Activated CD4-positive, alpha-beta memory T cell treated with anti-CD3 and anti-CD28 coated beads for 36 hours (primary cell): ENCODE data around the gene PHPT1. TPM values are rescaled to one million over a fixed set of nuclear protein-coding genes. Genes with fewer than 3 reads are reported as not detected.
"Not testable (repeated sequence)": the region's sequence is repeated elsewhere in the genome, so short reads cannot be mapped to it uniquely, and the experiment has no call there.

Experiments
- CTCF ChIA-PET: fragments of 350-600 bp; sonication (Branson Sonifier 250); formaldehyde crosslinking; loops from one replicate; lab custom pipeline; 2021; ENCODE audit warnings: antibody characterized with exemption, inconsistent platforms; lab: Charles Lee
- POLR2A ChIA-PET: fragments of 350-600 bp; sonication (Branson Sonifier 250); formaldehyde crosslinking; loops from one replicate; lab custom pipeline; 2021; ENCODE audit warnings: antibody characterized with exemption; lab: Charles Lee
- DNase-seq: peaks from one replicate; pipeline ENCODE4 v3.0.0-alpha.2; 2020
- H3K27ac Mint-ChIP-seq: one replicate; pipeline ENCODE4 v1.8.0; 2021; ENCODE audit warnings: mixed read lengths
- H3K27me3 Mint-ChIP-seq: one replicate; pipeline ENCODE4 v1.8.0; 2021; ENCODE audit warnings: mixed read lengths
- H3K36me3 Mint-ChIP-seq: one replicate; pipeline ENCODE4 v1.8.0; 2021; ENCODE audit warnings: mixed read lengths
- H3K4me1 Mint-ChIP-seq: one replicate; pipeline ENCODE4 v1.8.0; 2021; ENCODE audit warnings: low read depth, mixed read lengths
- H3K4me3 Mint-ChIP-seq: one replicate; pipeline ENCODE4 v1.8.0; 2021; ENCODE audit warnings: mild to moderate bottlenecking, mixed read lengths
- H3K9me3 Mint-ChIP-seq: one replicate; pipeline ENCODE4 v1.8.0; 2021; ENCODE audit warnings: mixed read lengths
- intact Hi-C: fragments of 100-400 bp; cut with micrococcal nuclease; formaldehyde crosslinking; loops from one replicate; pipeline ENCODE4 v1.15.1; 2023
- total RNA-seq, 2 experiments: library from RNA; stranded (reverse); gene quantifications; one replicate each; pipeline ENCODE4 v1.2.3, GENCODE V29; 2021

Gene PHPT1
- total RNA-seq, 2 experiments from 2014 or later = 92.2 to 95.5 TPM

- DNase-seq = no peak
- ChIA-PET CTCF (interaction anchor here (1.1 kb wide), 1 partner anchor 17 kb away, joined by 3 read pairs; no protein-coding TSS in a partner anchor), POLR2A (interaction anchor here (0.8 to 1.1 kb wide), 2 partner anchors 9 to 26 kb away, joined by 3 read pairs; partner anchors contain the start of gene MAMDC4)
- intact Hi-C loops = no loop called here
- Mint-ChIP-seq H3K4me3 (no peak overlapping the region), H3K27me3 (no peaks in the 10 kb centered on the region), H3K4me1 (peaks cover 15% of the 10 kb centered on the region), H3K36me3 (peaks cover 10% of the 10 kb centered on the region), H3K27ac (no peak overlapping the region), H3K9me3 (no peaks in the 10 kb centered on the region)
Observed at GRCh38 chr9:136860933-136861873, 12.0 kb downstream of the PHPT1 start.

DNA sequence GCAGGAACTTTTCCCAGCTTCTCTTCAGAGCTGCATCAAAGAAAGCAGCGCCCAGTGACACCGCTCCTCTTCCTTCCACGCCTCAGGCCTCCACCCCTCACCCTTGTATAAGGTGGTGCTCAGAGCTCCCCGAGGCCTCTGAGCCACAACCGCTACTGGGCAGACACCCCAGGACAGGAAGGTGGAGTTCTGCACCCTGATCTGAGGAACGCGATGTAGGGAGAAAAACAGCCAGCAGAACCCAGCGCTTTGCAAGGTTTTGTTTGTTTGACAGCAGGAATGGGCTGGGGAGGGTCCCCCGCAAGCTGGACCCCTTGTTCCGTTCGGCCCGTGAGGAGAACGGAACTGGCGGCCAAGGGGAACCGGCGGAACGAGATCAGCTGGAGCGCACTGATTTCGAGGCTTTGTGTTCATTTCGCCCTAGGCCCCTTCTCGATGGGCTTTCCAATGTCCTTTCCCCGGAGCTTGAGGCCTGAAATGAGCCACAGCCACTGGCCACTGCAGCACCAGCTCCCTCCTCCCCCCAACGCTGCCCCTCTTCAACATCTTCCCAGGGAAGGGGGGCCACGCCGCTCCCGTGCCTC is 12.8 kb downstream of the PHPT1 start:
- no peak for DNase-seq
- intact Hi-C loops = no loop called here
- no peaks in the 10 kb centered on the region for H3K27me3 Mint-ChIP-seq
- H3K9me3 Mint-ChIP-seq = no peaks in the 10 kb centered on the region
- H3K27ac Mint-ChIP-seq = no peak overlapping the region
- POLR2A ChIA-PET = interaction anchor here (0.8 kb wide), 1 partner anchor 10 kb away, joined by 3 read pairs; the partner anchor contains the start of gene MAMDC4
- CTCF ChIA-PET = interaction anchor here (1.1 kb wide), 1 partner anchor 18 kb away, joined by 3 read pairs; no protein-coding TSS in a partner anchor
- peaks cover 15% of the 10 kb centered on the region for H3K4me1 Mint-ChIP-seq
- peaks cover 10% of the 10 kb centered on the region for H3K36me3 Mint-ChIP-seq
- no peak overlapping the region for H3K4me3 Mint-ChIP-seq

DNA sequence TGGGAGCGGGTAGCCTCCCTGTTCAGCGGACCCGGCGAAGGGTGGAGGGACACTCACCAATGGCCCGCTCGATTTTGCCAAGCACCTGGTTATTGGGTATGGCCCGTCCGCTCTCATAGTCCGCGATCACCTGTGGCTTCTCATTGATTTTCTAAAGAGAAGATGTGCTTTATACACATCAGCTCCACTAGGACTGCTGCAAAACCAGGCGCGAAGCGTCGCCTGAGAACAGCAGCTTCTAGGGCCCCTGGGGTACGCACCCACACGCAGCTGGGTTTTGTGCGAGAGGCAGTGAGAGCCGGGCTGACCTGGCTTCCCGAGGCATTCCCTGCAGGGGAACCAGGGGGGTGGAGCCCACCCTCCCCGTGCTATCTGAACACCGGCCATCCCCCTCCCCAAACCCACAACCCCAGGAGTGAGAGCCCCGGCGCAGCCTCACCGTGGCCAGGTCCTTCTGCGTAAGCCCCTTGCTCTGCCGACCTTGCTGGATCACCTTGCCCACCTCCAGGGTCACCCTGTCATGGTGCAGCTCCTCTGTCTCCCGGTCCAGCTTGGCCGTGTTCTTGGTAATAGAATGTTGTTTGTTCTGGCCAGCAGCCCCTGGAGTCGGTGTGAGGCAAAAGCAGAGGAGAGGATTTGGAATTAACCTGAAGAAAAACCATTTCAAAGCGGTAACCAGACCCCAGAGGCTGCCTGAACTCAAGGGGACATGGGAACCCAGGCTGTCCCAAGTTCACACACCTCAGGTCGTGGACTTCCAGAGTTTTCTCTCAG is 13.8 kb downstream of the PHPT1 start:
- Mint-ChIP-seq H3K4me3 (no peak overlapping the region), H3K4me1 (peaks cover 18% of the 10 kb centered on the region), H3K27me3 (no peaks in the 10 kb centered on the region), H3K27ac (no peak overlapping the region), H3K36me3 (peaks cover 10% of the 10 kb centered on the region), H3K9me3 (no peaks in the 10 kb centered on the region)
- intact Hi-C loops = no loop called here
- ChIA-PET CTCF (interaction anchor here (1.1 to 1.4 kb wide), 2 partner anchors 19 to 22 kb away, joined by 3 read pairs; no protein-coding TSS in a partner anchor), POLR2A (interaction anchor here (1.0 kb wide), 1 partner anchor 10 kb away, joined by 3 read pairs; no protein-coding TSS in a partner anchor)
- no peak for DNase-seq

DNA sequence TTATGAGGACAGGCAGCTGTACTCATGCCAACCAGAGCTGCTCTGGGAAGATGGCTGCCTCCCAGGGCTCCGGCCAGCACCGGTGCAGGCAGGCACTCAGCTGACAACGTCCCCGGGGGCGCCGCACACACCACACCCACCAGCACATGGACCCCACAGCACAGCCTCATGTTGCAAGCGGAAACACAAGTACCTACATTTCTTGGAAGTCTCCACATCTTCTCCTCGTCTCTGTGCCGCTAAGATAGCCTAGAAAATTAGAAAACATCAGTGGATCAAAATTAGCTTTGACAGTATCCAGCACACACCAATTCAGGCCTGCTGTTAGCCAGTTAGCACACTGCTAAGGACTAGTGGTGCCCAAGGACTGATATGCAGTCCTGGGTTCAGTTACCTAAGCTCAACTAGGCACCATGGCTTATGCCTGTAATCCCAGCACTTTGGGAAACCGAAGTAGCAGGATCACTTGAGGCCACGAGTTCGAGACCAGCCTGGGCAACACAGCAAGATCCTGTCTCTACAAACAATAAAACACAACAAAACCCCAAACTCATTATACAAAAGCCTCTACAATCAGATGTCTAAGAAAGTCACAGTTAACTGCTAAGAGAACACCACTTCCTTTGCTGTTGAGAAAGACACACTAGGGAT is 14.5 kb downstream of the PHPT1 start:
- H3K27me3 Mint-ChIP-seq = no peaks in the 10 kb centered on the region
- intact Hi-C loops = no loop called here
- peaks cover 18% of the 10 kb centered on the region for H3K4me1 Mint-ChIP-seq
- no peak for DNase-seq
- peak overlapping the region; percentile 9 for H3K27ac Mint-ChIP-seq
- ChIA-PET POLR2A (no interaction called here), CTCF (interaction anchor here (1.1 to 1.4 kb wide), 2 partner anchors 21 to 183 kb away, joined by 3 to 6 read pairs; no protein-coding TSS in a partner anchor)
- peaks cover 10% of the 10 kb centered on the region for H3K36me3 Mint-ChIP-seq
- H3K4me3 Mint-ChIP-seq = no peak overlapping the region
- H3K9me3 Mint-ChIP-seq = no peaks in the 10 kb centered on the region

DNA sequence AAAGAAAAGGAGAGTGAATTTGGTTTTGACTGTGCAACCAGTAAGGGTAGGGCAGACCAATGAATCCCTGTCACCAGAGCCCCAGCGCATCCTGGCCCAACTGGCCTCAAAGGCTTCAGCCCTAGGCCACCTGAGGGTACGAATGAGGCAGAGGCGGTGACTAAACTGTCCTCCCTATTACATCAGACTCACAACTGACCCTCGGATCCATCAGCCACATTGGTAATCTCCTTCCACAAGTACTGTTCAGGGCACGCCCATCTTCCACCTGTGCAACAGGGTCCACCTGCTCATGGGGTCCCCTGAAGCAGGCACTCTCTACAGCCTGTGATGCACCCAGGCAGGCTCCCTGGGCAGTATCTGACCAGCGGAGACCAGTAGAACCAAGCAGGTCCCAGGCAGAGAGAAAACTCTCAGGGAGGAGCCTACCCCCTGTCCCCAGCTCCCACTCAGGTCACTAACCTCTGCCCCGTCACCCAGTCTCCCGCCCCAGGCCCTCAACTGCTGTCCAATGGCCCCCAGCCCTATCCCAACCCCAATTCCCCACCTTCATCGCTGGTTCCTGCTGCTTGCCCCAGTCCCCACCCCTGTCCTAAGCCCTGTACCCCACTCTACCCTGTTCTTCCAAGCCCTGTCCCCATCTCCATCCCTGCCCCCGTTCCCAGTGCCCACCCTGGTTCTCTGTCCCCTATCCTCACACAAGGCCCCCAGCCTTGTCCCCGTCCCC is 16.0 kb downstream of the PHPT1 start:
- POLR2A ChIA-PET = no interaction called here
- Mint-ChIP-seq H3K27me3 (no peaks in the 10 kb centered on the region), H3K36me3 (peaks cover 10% of the 10 kb centered on the region), H3K27ac (peak overlapping the region; percentile 67), H3K4me3 (peak overlapping the region; percentile 87), H3K9me3 (no peaks in the 10 kb centered on the region), H3K4me1 (peaks cover 18% of the 10 kb centered on the region)
- DNase-seq = no peak
- intact Hi-C loops = no loop called here
- CTCF ChIA-PET = interaction anchor here (0.6 kb wide), 1 partner anchor 24 kb away, joined by 3 read pairs; no protein-coding TSS in a partner anchor

DNA sequence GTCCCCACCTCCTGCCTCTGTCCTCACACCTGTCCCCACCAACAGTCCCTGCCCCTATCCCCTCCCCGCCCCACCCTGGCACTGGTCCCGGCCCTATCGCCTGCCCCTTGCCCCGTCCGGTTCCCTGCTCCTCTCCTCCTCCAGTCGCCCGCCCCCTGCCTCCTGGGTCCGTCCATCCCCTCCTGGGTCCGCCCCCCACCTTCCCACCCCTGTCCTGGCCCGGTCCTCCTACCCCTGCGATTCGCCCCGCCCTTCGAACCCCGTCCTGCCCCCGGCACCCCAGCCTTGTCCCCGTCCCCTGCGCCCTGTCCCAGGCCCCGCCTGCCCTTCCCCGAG is 16.5 kb downstream of the PHPT1 start:
- POLR2A ChIA-PET = interaction anchor here (0.7 to 1.0 kb wide), 3 partner anchors 9 to 36 kb away, joined by 3 to 6 read pairs (median 5); no protein-coding TSS in a partner anchor

GRCh38 chr9:136866898-136867421 is 17.8 kb downstream of the PHPT1 start:
- H3K27me3 Mint-ChIP-seq, H3K36me3 Mint-ChIP-seq, H3K27ac Mint-ChIP-seq, H3K9me3 Mint-ChIP-seq, DNase-seq: not testable (repeated sequence)
- ChIA-PET CTCF (interaction anchor here (1.2 to 3.1 kb wide), 2 partner anchors 16 to 24 kb away, joined by 3 to 10 read pairs; partner anchors contain the start of gene AJM1), POLR2A (interaction anchor here (1.3 kb wide), 1 partner anchor 15 kb away, joined by 4 read pairs; no protein-coding TSS in a partner anchor)
- Mint-ChIP-seq H3K4me3 (peak overlapping the region; percentile 67), H3K4me1 (peaks cover 18% of the 10 kb centered on the region)
- intact Hi-C loops = loop anchor here (1.0 kb wide), 2 partner anchors 15 to 19 kb away; partner anchors contain the start of gene TRAF2

More for the DNA sequence above, 16.5 kb downstream of the PHPT1 start:
- no peaks in the 10 kb centered on the region for H3K27me3 Mint-ChIP-seq
- H3K9me3 Mint-ChIP-seq = no peaks in the 10 kb centered on the region
- intact Hi-C loops = loop anchor here (1.0 kb wide), 2 partner anchors 17 to 21 kb away; partner anchors contain the start of gene TRAF2
- peaks cover 8% of the 10 kb centered on the region for H3K36me3 Mint-ChIP-seq
- peaks cover 18% of the 10 kb centered on the region for H3K4me1 Mint-ChIP-seq
- peak overlapping the region; percentile 67 for H3K27ac Mint-ChIP-seq
- H3K4me3 Mint-ChIP-seq = peak overlapping the region; percentile 87
- no peak for DNase-seq
- CTCF ChIA-PET = interaction anchor here (3.1 kb wide), 1 partner anchor 23 kb away, joined by 10 read pairs; the partner anchor contains the start of gene AJM1

GRCh38 chr9:136867480-136867879 is 18.3 kb downstream of the PHPT1 start:
- CTCF ChIA-PET = interaction anchor here (3.1 kb wide), 1 partner anchor 25 kb away, joined by 10 read pairs; the partner anchor contains the start of gene AJM1
- intact Hi-C loops = no loop called here
- H3K36me3 Mint-ChIP-seq = peaks cover 6% of the 10 kb centered on the region
- H3K27me3 Mint-ChIP-seq = no peaks in the 10 kb centered on the region
- H3K4me3 Mint-ChIP-seq = peak overlapping the region; percentile 67
- H3K9me3 Mint-ChIP-seq = peaks cover 3% of the 10 kb centered on the region
- no peak overlapping the region for H3K27ac Mint-ChIP-seq
- POLR2A ChIA-PET = interaction anchor here (1.3 kb wide), 1 partner anchor 14 kb away, joined by 4 read pairs; no protein-coding TSS in a partner anchor
- H3K4me1 Mint-ChIP-seq = peaks cover 18% of the 10 kb centered on the region
- no peak for DNase-seq

DNA sequence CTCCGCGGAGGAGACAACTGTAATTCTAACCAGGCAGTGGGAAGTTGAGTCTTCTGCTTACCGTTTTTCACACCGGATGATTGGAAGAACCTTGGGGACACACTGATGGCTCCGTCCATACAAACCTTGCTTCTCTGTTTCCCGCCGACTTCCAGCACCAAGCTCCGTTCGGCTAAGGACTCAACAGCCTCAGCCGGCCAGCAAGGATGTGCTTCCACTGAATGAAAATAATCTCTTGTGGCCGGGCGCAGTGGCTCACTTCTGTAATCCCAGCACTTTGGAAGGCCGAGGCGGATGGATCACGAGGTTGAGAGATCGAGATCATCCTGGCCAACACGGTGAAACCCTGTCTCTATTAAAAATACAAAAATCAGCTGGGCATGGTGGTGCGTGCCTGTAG is 18.7 kb downstream of the PHPT1 start:
- DNase-seq = no peak
- Mint-ChIP-seq H3K4me3 (peak overlapping the region; percentile 67), H3K27ac (no peak overlapping the region), H3K36me3 (peaks cover 6% of the 10 kb centered on the region), H3K27me3 (no peaks in the 10 kb centered on the region), H3K9me3 (peaks cover 8% of the 10 kb centered on the region), H3K4me1 (peaks cover 18% of the 10 kb centered on the region)
- intact Hi-C loops = no loop called here
- ChIA-PET POLR2A (interaction anchor here (1.3 kb wide), 1 partner anchor 14 kb away, joined by 4 read pairs; no protein-coding TSS in a partner anchor), CTCF (interaction anchor here (3.1 kb wide), 1 partner anchor 25 kb away, joined by 10 read pairs; the partner anchor contains the start of gene AJM1)

GRCh38 chr9:136868644-136869043 is 19.4 kb downstream of the PHPT1 start:
- peaks cover 4% of the 10 kb centered on the region for H3K36me3 Mint-ChIP-seq
- H3K9me3 Mint-ChIP-seq = peaks cover 9% of the 10 kb centered on the region
- intact Hi-C loops = no loop called here
- no peak overlapping the region for H3K27ac Mint-ChIP-seq
- ChIA-PET CTCF (interaction anchor here (0.7 to 3.1 kb wide), 2 partner anchors 26 to 166 kb away, joined by 3 to 10 read pairs; partner anchors contain the start of gene AJM1), POLR2A (no interaction called here)
- no peak for DNase-seq
- no peaks in the 10 kb centered on the region for H3K27me3 Mint-ChIP-seq
- peak overlapping the region; percentile 20 for H3K4me3 Mint-ChIP-seq
- H3K4me1 Mint-ChIP-seq = peaks cover 18% of the 10 kb centered on the region
